CD4-positive, alpha-beta T cell treated with Interleukin-10 for 1 hour (primary cell): ENCODE measurements around the gene TBC1D22A.
"Not testable (repeated sequence)": the region's sequence is repeated elsewhere in the genome, so short reads cannot be mapped to it uniquely, and the experiment has no call there.

Experiments
- DNase-seq: peaks from one replicate; pipeline ENCODE4 v3.0.0-alpha.2; 2020

The TBC1D22A gene

DNA sequence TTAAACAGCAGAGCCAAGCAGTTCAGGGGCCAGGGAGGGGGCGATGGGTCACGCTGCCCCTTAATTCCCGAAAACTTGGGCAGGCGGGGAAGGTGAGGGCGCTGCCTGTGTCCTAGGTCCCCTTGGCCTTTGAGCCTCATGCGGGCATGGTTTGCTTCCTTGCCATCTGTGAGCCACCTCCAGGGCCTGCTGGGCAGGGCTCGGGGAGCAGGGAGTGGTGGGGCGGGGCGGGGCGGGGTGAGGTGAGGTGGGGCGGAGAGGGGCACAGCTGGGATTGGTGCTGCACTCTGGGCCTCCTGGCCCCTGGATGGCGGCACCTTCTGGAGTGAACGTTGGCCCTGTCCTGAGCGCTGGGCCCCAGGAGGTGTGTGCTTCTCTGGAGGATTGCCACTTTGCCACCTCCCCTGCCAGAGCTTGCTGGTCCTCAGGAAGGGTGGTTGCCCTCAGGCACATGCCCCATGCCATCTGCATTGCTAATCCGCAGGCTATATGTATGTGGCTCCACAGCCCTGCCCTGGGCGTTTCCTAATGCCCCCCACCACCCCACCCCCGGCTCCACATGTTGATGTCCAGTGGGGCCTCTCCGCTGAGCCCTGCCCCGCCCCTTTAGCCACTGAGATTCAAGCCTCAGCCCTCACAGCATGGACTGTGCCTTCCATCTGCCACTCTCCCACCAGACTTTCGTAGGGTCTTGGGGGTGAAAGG lies 352.5 kb downstream of the TBC1D22A start:
- DNase-seq, result no peak

GRCh38 chr22:47115518-47115890 lies 353.1 kb downstream of the TBC1D22A start:
- no peak for DNase-seq

GRCh38 chr22:47115921-47116320 lies 353.5 kb downstream of the TBC1D22A start:
- no peak for DNase-seq

DNA sequence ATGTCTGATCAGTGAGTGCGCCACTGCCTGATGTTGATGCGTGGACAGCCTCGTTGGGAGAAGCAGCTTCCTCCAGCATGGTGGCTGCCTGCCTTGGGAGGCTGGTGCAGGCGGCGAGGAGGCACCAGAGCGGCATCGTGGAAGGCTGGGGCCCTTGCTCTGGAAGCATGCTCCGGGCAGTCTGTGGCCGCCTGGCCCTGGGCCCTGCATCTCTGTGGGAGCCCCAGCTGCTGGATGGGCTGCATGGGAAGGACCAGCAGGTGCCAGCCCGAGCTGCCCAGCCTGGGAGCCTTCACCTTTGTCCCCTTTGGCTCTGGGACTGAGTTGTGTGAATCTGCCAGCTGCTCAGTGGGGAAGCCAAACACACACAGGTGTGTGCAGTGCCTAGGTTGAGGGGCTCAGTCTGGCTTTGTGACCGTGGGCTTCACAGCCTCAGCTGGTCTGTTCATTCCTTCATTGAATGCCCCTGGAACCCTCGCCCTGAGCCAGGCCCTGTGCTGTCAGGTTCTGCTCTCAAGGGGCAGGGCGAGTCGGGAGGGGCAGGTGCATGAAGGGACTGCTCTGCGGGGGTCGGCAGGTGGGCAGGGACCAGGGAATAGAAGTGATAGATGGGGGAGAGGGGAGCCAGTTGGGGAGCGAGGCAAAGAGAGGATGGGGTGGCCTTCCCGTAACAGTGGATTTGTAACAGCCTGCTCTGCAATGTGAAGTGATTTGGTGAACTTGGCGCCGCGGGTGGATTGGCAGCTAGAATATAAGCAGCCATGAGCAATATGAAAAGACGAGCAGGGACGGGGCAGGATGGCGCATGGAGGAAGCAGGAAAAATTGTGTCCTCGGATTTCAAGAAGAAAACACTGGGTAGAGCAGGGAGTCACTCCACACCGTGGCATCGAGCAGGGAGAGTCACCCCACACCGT lies 354.2 kb downstream of the TBC1D22A start:
- no peak for DNase-seq

DNA sequence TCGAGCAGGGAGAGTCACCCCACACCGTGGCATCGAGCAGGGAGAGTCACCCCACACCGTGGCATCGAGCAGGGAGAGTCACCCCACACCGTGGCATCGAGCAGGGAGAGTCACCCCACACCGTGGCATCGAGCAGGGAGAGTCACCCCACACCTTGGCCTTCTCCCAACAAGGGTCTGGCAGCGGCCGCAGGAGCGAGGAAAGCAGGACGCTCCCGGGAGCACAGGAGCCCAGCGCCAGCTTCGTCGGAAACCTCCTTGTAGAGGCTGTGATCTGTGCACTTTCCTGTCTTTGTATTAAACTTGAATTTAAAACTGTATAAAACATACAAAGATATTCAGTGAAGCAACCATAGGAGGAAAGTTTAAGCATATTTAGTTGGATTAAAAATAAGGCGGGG lies 355.0 kb downstream of the TBC1D22A start:
- not testable (repeated sequence) for DNase-seq

DNA sequence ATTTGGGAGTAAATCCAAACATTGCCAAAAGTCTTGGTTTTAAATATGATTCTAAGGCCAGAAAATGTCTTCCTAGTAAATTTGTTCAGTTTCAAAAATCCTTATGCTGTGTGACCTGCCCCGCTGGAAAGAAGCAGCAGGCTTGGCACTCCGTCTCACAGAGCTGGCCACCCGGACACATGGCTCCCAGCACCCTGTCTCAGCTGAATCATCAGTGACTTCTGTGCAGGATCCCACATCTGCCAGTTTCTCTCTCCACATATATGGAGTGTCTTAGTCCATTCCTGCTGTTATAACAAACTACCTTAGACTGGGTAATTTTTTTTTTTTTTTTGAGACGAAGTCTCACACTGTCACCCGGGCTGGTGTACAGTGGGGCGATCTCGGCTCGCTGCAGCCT lies 356.7 kb downstream of the TBC1D22A start:
- no peak for DNase-seq

DNA sequence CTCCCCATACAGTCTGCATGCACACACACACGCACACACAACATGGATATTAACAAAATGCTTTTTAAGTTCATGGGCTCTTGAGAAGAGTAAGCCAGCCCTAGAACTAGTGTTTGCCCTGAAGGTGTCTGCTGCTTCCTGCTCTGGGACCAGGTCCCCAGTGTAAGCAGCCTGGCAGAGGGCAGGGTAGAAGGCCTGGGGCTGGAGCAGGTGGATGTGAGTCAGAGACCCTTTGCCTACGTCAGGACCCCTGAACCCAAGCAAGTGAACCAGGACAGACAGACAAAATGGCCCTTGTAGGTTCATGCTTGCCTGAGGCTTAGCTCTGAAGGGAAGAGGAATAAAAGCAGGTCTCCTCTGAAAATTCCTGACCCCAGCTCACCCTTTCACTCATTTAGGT lies 357.9 kb downstream of the TBC1D22A start:
- DNase-seq, result no peak

DNA sequence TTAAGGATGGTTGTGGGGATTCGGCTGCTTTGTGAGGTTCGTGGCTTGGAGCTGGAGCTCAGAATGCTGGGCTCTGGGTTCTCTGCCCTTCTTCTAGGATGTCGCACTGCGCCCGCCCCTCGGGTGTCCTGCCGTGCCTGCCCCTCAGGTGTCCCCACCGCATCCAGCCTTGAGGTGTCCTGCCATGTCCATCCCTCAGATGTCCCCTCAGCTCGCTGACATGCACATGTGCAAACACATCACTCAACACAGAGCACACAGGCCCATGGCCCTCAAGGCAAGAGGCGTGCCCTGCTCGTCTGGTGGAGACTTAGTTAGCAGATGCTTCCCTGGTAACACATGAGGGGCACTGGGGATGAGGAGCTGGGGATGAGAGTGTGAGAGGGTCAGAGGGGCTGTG lies 359.3 kb downstream of the TBC1D22A start:
- DNase-seq, result no peak

GRCh38 chr22:47122441-47123000 lies 360.1 kb downstream of the TBC1D22A start:
- no peak for DNase-seq

DNA sequence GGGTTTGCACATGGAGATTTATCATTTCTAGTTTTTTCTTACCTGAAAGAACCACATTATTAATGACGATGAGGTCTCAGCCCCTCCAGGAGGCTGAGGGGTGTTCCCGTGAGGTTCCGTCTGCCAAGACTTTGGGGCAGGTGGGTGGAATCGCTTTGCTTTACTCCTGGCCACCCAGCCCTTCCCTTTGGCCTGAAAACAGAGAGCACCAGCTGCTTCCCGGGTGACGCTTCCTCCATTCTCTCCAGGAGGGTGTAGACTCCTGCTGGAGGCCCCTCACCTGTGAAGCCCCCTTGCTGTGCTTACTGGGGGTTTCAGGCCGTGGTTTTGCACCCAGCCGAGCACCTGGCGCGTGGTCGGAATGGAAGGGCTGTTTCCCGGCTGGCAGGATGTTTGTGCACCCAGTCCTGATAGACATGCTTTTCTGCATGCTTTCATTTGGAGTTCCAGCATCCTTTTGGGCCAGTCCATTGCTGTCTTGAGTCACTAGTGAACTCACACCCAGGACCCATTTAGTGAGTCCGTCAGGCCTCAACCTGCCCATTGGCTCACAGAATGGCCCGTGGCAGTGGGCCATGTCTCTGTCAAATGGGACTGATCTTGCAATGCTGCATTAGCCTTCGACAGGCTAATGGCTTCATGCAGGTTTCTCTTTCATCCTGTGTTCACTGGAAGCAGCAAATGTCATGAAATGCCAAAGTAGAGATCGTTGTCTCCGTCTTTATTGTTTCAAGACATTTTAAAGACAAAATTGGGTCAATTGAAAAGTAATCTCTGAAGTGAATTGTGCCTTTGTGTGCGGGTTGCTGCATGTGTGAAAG lies 360.8 kb downstream of the TBC1D22A start:
- DNase-seq, result no peak

DNA sequence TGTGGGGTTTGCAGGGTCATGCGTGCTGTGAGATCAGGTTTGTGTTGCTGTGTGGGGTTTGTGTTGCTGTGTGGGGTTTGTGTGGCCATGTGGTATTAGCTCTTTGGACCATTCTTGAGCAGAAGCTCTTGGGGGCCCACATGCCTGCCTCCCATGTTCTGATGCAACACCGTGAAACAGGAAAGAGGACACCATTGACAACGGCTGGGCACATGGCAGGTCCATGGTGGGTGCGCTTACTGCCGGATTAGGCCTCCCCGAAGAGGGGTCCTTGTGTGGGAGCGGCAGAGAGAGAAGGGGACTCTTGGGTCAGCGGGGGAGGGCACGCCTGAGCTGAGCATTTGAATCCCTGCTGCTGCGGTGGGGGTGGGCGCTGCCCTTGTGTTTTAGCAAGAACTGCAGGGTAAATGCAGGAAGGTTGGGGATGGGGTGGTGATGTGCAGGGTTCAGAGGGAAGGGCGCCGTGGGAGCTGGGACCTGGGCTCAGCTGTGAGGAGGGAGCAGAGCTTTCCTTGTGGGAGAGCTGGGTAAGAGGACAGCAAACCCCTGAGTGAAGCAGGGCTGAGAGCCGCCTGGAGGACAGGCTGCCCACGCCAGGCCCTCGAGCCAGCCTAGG lies 361.5 kb downstream of the TBC1D22A start:
- no peak for DNase-seq

DNA sequence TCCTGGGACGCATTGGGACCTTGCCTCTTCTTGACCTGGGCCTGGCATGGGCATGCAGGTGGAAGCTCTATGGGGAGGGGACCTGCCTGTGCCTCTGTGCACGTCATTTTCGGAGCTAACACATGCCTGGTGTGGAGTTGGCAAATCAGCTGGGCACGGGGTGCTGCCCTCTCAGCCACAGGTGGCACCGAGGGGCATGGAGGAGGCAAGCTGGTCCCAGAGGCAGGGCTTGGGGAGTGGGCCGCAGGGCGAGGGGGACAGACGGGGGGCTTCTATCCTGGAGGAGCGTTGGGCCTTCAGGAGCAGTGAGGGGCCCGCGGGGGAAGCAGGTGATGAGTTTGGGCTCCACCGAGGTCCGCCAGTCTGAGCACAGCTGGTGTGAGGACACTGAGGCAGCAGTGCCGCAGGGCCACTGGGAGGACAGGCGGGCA lies 362.0 kb downstream of the TBC1D22A start:
- no peak for DNase-seq

GRCh38 chr22:47124961-47125360 lies 362.5 kb downstream of the TBC1D22A start:
- no peak for DNase-seq

- no peak for DNase-seq
Observed at GRCh38 chr22:47125603-47126002, 363.2 kb downstream of the TBC1D22A start.

- DNase-seq, result no peak
Observed at GRCh38 chr22:47126344-47126811, 363.9 kb downstream of the TBC1D22A start.

- no peak for DNase-seq
Observed at GRCh38 chr22:47127441-47127871, 365.0 kb downstream of the TBC1D22A start.

- no peak for DNase-seq
Observed at GRCh38 chr22:47128216-47128615, 365.8 kb downstream of the TBC1D22A start.

GRCh38 chr22:47128622-47129215 lies 366.3 kb downstream of the TBC1D22A start:
- DNase-seq, result no peak

- DNase-seq, result no peak
Observed at GRCh38 chr22:47129902-47130635, 367.6 kb downstream of the TBC1D22A start.

GRCh38 chr22:47130883-47131631 lies 368.6 kb downstream of the TBC1D22A start:
- DNase-seq, result no peak
